H1 (cell line): ENCODE measurements around the gene LONP2. TPM values are rescaled to one million over a fixed set of nuclear protein-coding genes. Genes with fewer than 3 reads are reported as not detected.

Experiments
- CTCF ChIA-PET: fragments of 300-600 bp; sonication (Branson Sonifier 250); formaldehyde crosslinking; loops from one replicate; lab custom pipeline; 2021; ENCODE audit not compliant: partially characterized antibody; lab: Charles Lee
- POLR2A ChIA-PET: fragments of 300-600 bp; sonication (Branson Sonifier 250); formaldehyde crosslinking; loops from one replicate; lab custom pipeline; 2021; ENCODE audit warnings: inconsistent platforms; ENCODE audit not compliant: partially characterized antibody; lab: Charles Lee
- DNase-seq, 2 experiments: peaks; one replicate each; pipeline versions ENCODE4 v3.0.0 to v3.0.0-alpha.2; 2010 to 2022; ENCODE audit warnings: low spot score in 2 of 2, low read depth in 1 of 2, mixed read lengths in 1 of 2
- FAIRE-seq: peaks from 2 replicates; lab custom pipeline; 2011; peaks lifted over from hg19 to GRCh38; lab: Jason Lieb, UNC
- H2AFZ ChIP-seq: 2 replicates; pipeline ENCODE4 v1.8.1; 2012; ENCODE audit warnings: low read length, inconsistent platforms
- H2AK5ac ChIP-seq: 2 replicates; pipeline ENCODE4 v1.6.1; 2013; ENCODE audit warnings: low read depth, low read length
- H2BK120ac ChIP-seq: replicated peaks from 2 replicates; pipeline ENCODE3; 2013; ENCODE audit warnings: low read depth, low read length, inconsistent platforms
- H2BK12ac ChIP-seq: 2 replicates; pipeline ENCODE4 v1.6.1; 2013; ENCODE audit warnings: low read depth, low read length
- H2BK15ac ChIP-seq: 2 replicates; pipeline ENCODE4 v1.6.1; 2013; ENCODE audit warnings: low read length
- H2BK20ac ChIP-seq: 2 replicates; pipeline ENCODE4 v1.6.1; 2013; ENCODE audit warnings: low read length
- H2BK5ac ChIP-seq: 2 replicates; pipeline ENCODE4 v1.6.1; 2013; ENCODE audit warnings: low read depth, low read length
- H3K14ac ChIP-seq: 2 replicates; pipeline ENCODE4 v1.6.1; 2013; ENCODE audit warnings: inconsistent platforms; ENCODE audit not compliant: insufficient read length
- H3K18ac ChIP-seq: 2 replicates; pipeline ENCODE4 v1.6.1; 2013; ENCODE audit warnings: low read length; ENCODE audit errors: extremely low read depth
- H3K23ac ChIP-seq: 2 replicates; pipeline ENCODE4 v1.6.1; 2013; ENCODE audit warnings: inconsistent platforms; ENCODE audit not compliant: insufficient read length
- H3K23me2 ChIP-seq: 2 replicates; pipeline ENCODE4 v1.6.1; 2013; ENCODE audit warnings: low read depth, low read length
- H3K27ac ChIP-seq: 2 replicates; pipeline ENCODE4 v1.6.1; 2011; ENCODE audit warnings: low read depth, low read length, inconsistent platforms
- H3K27me3 ChIP-seq, 4 experiments: replicated peaks in 1 of 4; 1 replicate in 1 of 4; 2 replicates in 3 of 4; pipeline versions ENCODE4 v1.6.1 to v1.8.1; 2011 to 2013; ENCODE audit warnings: low read length in 3 of 4, mild to moderate bottlenecking in 3 of 4, inconsistent platforms in 2 of 4, mixed read lengths in 2 of 4, moderate library complexity in 1 of 4; ENCODE audit not compliant: control insufficient read depth in 3 of 4, insufficient read depth in 3 of 4; ENCODE audit errors: extremely low read depth in 1 of 4
- H3K36me3 ChIP-seq, 4 experiments: 2 replicates each; pipeline versions ENCODE4 v1.6.1 to v1.8.1; 2011 to 2013; ENCODE audit warnings: mild to moderate bottlenecking in 4 of 4, low read length in 3 of 4, moderate library complexity in 2 of 4, control low read depth in 1 of 4, inconsistent platforms in 1 of 4; ENCODE audit not compliant: insufficient read depth in 4 of 4, control insufficient read depth in 2 of 4
- H3K4ac ChIP-seq: replicated peaks from 2 replicates; pipeline ENCODE3; 2013; ENCODE audit warnings: low read length, low read depth, mixed read lengths, inconsistent platforms; ENCODE audit not compliant: insufficient read length
- H3K4me1 ChIP-seq, 4 experiments: replicated peaks in 1 of 4; 1 replicate in 1 of 4; 2 replicates in 3 of 4; pipeline versions ENCODE4 v1.6.1 to v1.8.1; 2011 to 2013; ENCODE audit warnings: low read length in 3 of 4, inconsistent platforms in 2 of 4, mixed read lengths in 1 of 4; ENCODE audit not compliant: insufficient read depth in 4 of 4, control insufficient read depth in 3 of 4
- H3K4me2 ChIP-seq, 2 experiments: 2 replicates each; pipeline versions ENCODE4 v1.6.1 to v1.8.1; 2011 to 2013; ENCODE audit warnings: low read depth in 2 of 2, low read length in 2 of 2, control low read depth in 1 of 2, inconsistent platforms in 1 of 2, mild to moderate bottlenecking in 1 of 2; ENCODE audit not compliant: insufficient read depth in 1 of 2
- H3K4me3 ChIP-seq, 4 experiments: fragments of 200-600, 300-600 bp in 1 of 4; sonication (generic), shearing (Covaris generic), sonication (Bioruptor Twin) in 1 of 4; 2 replicates each; pipeline versions ENCODE4 v1.5.1 to v1.8.1; 2011 to 2016; ENCODE audit warnings: low read length in 4 of 4, low read depth in 3 of 4, control low read depth in 2 of 4, inconsistent platforms in 2 of 4, mild to moderate bottlenecking in 2 of 4, mixed read lengths in 1 of 4, moderate library complexity in 1 of 4; ENCODE audit not compliant: insufficient read depth in 2 of 4; ENCODE audit errors: extremely low read depth in 1 of 4
- H3K56ac ChIP-seq: replicated peaks from 2 replicates; pipeline ENCODE3; 2013; ENCODE audit warnings: low read depth, mild to moderate bottlenecking, mixed read lengths, low read length, inconsistent platforms; ENCODE audit not compliant: insufficient read length
- H3K79me1 ChIP-seq: 2 replicates; pipeline ENCODE4 v1.6.1; 2013; ENCODE audit warnings: low read depth, low read length, control low read depth
- H3K79me2 ChIP-seq, 2 experiments: 2 replicates each; pipeline versions ENCODE4 v1.6.1 to v1.8.1; 2012 to 2013; ENCODE audit warnings: low read length in 2 of 2, mild to moderate bottlenecking in 2 of 2, inconsistent platforms in 1 of 2; ENCODE audit not compliant: insufficient read depth in 2 of 2, control insufficient read depth in 1 of 2
- H3K9ac ChIP-seq, 4 experiments: replicated peaks in 1 of 4; 1 replicate in 1 of 4; 2 replicates in 3 of 4; pipeline versions ENCODE4 v1.6.1 to v1.8.1; 2011 to 2013; ENCODE audit warnings: low read depth in 3 of 4, low read length in 3 of 4, control low read depth in 2 of 4, mild to moderate bottlenecking in 2 of 4, moderate library complexity in 2 of 4, inconsistent platforms in 1 of 4; ENCODE audit errors: extremely low read depth in 1 of 4
- H3K9me3 ChIP-seq, 2 experiments: 2 replicates each; pipeline versions ENCODE4 v1.6.1 to v1.8.1; 2012 to 2013; ENCODE audit warnings: mild to moderate bottlenecking in 2 of 2, moderate library complexity in 2 of 2, control low read depth in 1 of 2, inconsistent platforms in 1 of 2, low read depth in 1 of 2, low read length in 1 of 2, mixed read lengths in 1 of 2; ENCODE audit not compliant: insufficient read depth in 2 of 2
- H4K20me1 ChIP-seq, 2 experiments: replicated peaks in 1 of 2; 2 replicates each; pipeline versions ENCODE3 to v1.8.1; 2011 to 2013; ENCODE audit warnings: inconsistent platforms in 2 of 2, low read length in 2 of 2, mild to moderate bottlenecking in 1 of 2; ENCODE audit not compliant: insufficient read depth in 2 of 2, control insufficient read depth in 1 of 2
- H4K5ac ChIP-seq: 2 replicates; pipeline ENCODE4 v1.6.1; 2013; ENCODE audit warnings: low read length, low read depth, mixed read lengths, inconsistent platforms; ENCODE audit not compliant: insufficient read length
- H4K8ac ChIP-seq: 2 replicates; pipeline ENCODE4 v1.8.0; 2013; ENCODE audit warnings: mild to moderate bottlenecking, moderate library complexity, low read length, inconsistent platforms; ENCODE audit not compliant: insufficient read depth; ENCODE audit errors: extremely low read depth
- H4K91ac ChIP-seq: replicated peaks from 2 replicates; pipeline ENCODE3; 2013; ENCODE audit warnings: low read length, mixed read lengths, inconsistent platforms; ENCODE audit not compliant: insufficient read length
- BACH1 ChIP-seq: IDR thresholded peaks from 2 replicates; pipeline ENCODE4 v1.6.1; 2012; ENCODE audit warnings: low read length, improper control_type of control experiment
- CEBPB ChIP-seq: IDR thresholded peaks from 2 replicates; pipeline ENCODE4 v1.6.1; 2012; ENCODE audit warnings: low read depth, low read length
- CHD1 ChIP-seq: IDR thresholded peaks from 2 replicates; pipeline ENCODE4 v1.6.1; 2012; ENCODE audit warnings: low read depth, low read length, improper control_type of control experiment
- EGR1 ChIP-seq: IDR thresholded peaks from 2 replicates; pipeline ENCODE4 v1.6.1; 2011; ENCODE audit warnings: low read depth, low read length, borderline replicate concordance
- GABPA ChIP-seq: IDR thresholded peaks from 2 replicates; pipeline ENCODE4 v1.6.1; 2011; ENCODE audit warnings: mild to moderate bottlenecking, low read length, moderate library complexity, borderline replicate concordance; ENCODE audit not compliant: insufficient read depth
- KDM1A ChIP-seq: fragments of 200-600, 300-600 bp; sonication (generic); IDR thresholded peaks from 2 replicates; pipeline ENCODE4 v1.7.1; 2016; ENCODE audit warnings: mild to moderate bottlenecking, low read length, borderline replicate concordance
- MAFK ChIP-seq: IDR thresholded peaks from 2 replicates; pipeline ENCODE4 v1.6.1; 2012; ENCODE audit warnings: low read depth, mild to moderate bottlenecking, improper control_type of control experiment, low read length
- SUZ12 ChIP-seq: fragments of 200-600 bp; sonication (generic); IDR thresholded peaks from 2 replicates; pipeline ENCODE4 v1.6.1; 2012; ENCODE audit warnings: mild to moderate bottlenecking, inconsistent platforms, low read length, moderate library complexity, mixed read lengths
- YY1 ChIP-seq: IDR thresholded peaks from 2 replicates; pipeline ENCODE4 v1.6.1; 2011; ENCODE audit warnings: low read depth, mild to moderate bottlenecking, low read length
- WGBS, 2 experiments: shearing (Covaris generic) in 1 of 2; methylation state at CpG; one replicate each; pipeline versions ENCODE4 v1.1.6 to v1.1.7; 2013 to 2015; ENCODE audit warnings: low lambda C conversion rate in 2 of 2, mixed read lengths in 2 of 2, inconsistent platforms in 1 of 2, low coverage in 1 of 2, missing lambda C conversion rate in 1 of 2; ENCODE audit not compliant: insufficient replicate concordance in 2 of 2, insufficient coverage in 1 of 2, insufficient read length in 1 of 2; ENCODE audit errors: extremely low coverage in 1 of 2, missing lambda C conversion rate in 1 of 2; 5-methylcytosine and 5-hydroxymethylcytosine counted together
- polyA plus RNA-seq, 7 experiments: library from polyadenylated mRNA; depleted of rRNA in 3 of 7; stranded (reverse) in 5 of 7; unstranded in 2 of 7; fragments of >200 nt in 5 of 7; fragments of 200-250 nt in 2 of 7; gene quantifications; 1 replicate in 5 of 7; 2 replicates in 1 of 7; 4 replicates in 1 of 7; pipeline versions ENCODE4 v1.2.1 to v1.2.3, GENCODE V29; 2011 to 2013; ENCODE audit warnings: missing spikeins in 2 of 7, mixed read lengths in 2 of 7
- total RNA-seq: library from RNA; stranded (reverse); fragmentation: NEBNext Ultra II Directional; extraction: Animal tissue kit (Norgen Biotek cat#: 25700); gene quantifications from 2 replicates; pipeline ENCODE4 v1.2.1, GENCODE V29; 2021
- TF ChIP-seq, protein P1 (sequence below): IDR thresholded peaks from 2 replicates; pipeline ENCODE4 v1.6.1; 2012; ENCODE audit warnings: low read length, inconsistent platforms
- TF ChIP-seq, protein P2 (sequence below): IDR thresholded peaks from 2 replicates; pipeline ENCODE4 v1.6.1; 2012; ENCODE audit warnings: inconsistent platforms

LONP2 gene
- total and polyA plus RNA-seq, 2 of the 8 experiments (the other 6 are each of a cell fraction or from before 2014, with no cell fraction given) = 8.1 to 23.1 TPM

DNA sequence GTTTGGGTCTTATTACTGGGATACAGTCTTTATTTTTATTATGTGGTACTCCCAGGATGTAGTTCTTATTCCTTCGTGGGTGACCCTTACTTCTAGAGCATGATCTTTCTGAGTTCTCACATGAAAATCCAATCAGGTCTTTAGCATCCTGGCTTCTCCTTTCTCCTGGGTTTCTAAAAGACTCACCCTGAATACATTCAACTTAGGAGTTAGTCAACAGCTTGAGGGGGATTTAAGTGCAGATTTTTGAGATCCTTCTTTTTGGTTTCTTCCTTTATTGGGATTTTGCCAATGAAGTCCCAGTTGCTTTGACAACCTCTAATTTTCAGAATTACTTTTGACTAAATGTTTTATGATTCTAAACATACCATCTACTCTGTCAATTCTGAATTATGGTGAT is 72.9 kb downstream of the LONP2 start:
- no peak overlapping the region for H4K5ac ChIP-seq
- no peak overlapping the region for H3K4me3 ChIP-seq
- no peak overlapping the region for H3K23ac ChIP-seq
- H3K18ac ChIP-seq = no peak overlapping the region
- H3K79me1 ChIP-seq = no peaks in the 10 kb centered on the region
- H2BK12ac ChIP-seq = no peak overlapping the region
- no peak overlapping the region for H3K4me2 ChIP-seq
- TF ChIP-seq, protein P1, sequence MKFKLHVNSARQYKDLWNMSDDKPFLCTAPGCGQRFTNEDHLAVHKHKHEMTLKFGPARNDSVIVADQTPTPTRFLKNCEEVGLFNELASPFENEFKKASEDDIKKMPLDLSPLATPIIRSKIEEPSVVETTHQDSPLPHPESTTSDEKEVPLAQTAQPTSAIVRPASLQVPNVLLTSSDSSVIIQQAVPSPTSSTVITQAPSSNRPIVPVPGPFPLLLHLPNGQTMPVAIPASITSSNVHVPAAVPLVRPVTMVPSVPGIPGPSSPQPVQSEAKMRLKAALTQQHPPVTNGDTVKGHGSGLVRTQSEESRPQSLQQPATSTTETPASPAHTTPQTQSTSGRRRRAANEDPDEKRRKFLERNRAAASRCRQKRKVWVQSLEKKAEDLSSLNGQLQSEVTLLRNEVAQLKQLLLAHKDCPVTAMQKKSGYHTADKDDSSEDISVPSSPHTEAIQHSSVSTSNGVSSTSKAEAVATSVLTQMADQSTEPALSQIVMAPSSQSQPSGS = no peak
- no peak for TF ChIP-seq CHD1
- no peak for TF ChIP-seq BACH1
- TF ChIP-seq KDM1A = no peak
- TF ChIP-seq EGR1 = no peak
- no peak for TF ChIP-seq SUZ12
- no peak for TF ChIP-seq CEBPB
- TF ChIP-seq, protein P2, sequence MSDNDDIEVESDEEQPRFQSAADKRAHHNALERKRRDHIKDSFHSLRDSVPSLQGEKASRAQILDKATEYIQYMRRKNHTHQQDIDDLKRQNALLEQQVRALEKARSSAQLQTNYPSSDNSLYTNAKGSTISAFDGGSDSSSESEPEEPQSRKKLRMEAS = no peak
- TF ChIP-seq GABPA = no peak
- no peak for TF ChIP-seq YY1
- TF ChIP-seq MAFK = no peak
- H3K4ac ChIP-seq = no peak overlapping the region
- H4K20me1 ChIP-seq = no peaks in the 10 kb centered on the region
- H4K91ac ChIP-seq = no peak overlapping the region
- DNase-seq (no peak), FAIRE-seq (no peak)
- no peak overlapping the region for H2BK20ac ChIP-seq
- H3K9ac ChIP-seq = no peak overlapping the region
- H2BK15ac ChIP-seq = no peak overlapping the region
- H2BK120ac ChIP-seq = no peak overlapping the region
- no peak overlapping the region for H3K56ac ChIP-seq
- H3K4me1 ChIP-seq = peaks cover 0 to 2% (median 2%) of the 10 kb centered on the region in 4 experiments; a peak in 3 of 7 replicates
- H2BK5ac ChIP-seq = no peak overlapping the region
- H4K8ac ChIP-seq = no peak overlapping the region
- peaks cover 0 to 3% (median 0%) of the 10 kb centered on the region in 4 experiments; a peak in 1 of 8 replicates for H3K36me3 ChIP-seq
- H3K14ac ChIP-seq = no peak overlapping the region
- no peaks in the 10 kb centered on the region for H3K79me2 ChIP-seq
- H3K23me2 ChIP-seq = no peaks in the 10 kb centered on the region
- H3K9me3 ChIP-seq = no peaks in the 10 kb centered on the region
- 77% methylated on average over 1 of the region's 1 CpG; no CpG with 5 or more reads in 1 of the 2 experiments for WGBS, 2 experiments
- no peak overlapping the region for H3K27ac ChIP-seq
- no peak overlapping the region for H2AK5ac ChIP-seq
- no peaks in the 10 kb centered on the region for H3K27me3 ChIP-seq
- ChIA-PET CTCF (interaction anchor here (0.7 to 1.5 kb wide), 3 partner anchors 24 to 96 kb away, joined by 3 to 4 read pairs (median 3); no protein-coding TSS in a partner anchor), POLR2A (no interaction called here)
- no peak overlapping the region for H2AFZ ChIP-seq
